Lung (tissue), 12 donors: ENCODE measurements around the gene CDK7. TPM values are rescaled to one million over a fixed set of nuclear protein-coding genes. Genes with fewer than 3 reads are reported as not detected.

ENCODE experiments used
- ATAC-seq: fragments of 200-7000 bp; cut with Tn5 transposase; one replicate; pipeline ENCODE4 v1.9.1; 2020; ENCODE audit warnings: moderate number of reproducible peaks; ENCODE audit not compliant: insufficient read depth, low FRiP score
- DNase-seq, 3 donors: peaks; one replicate each; pipeline ENCODE4 v3.0.0-alpha.2; 2013 to 2017
- H3K27ac ChIP-seq, 2 donors: one replicate each; pipeline ENCODE4 v1.5.1; 2013; ENCODE audit warnings: mild to moderate bottlenecking in 2 of 2, moderate library complexity in 2 of 2, control low read depth in 1 of 2, inconsistent platforms in 1 of 2, low read depth in 1 of 2, low read length in 1 of 2
- H3K27me3 ChIP-seq, 3 donors: one replicate each; pipeline ENCODE4 v1.5.1; 2013; ENCODE audit warnings: low read length in 2 of 3; ENCODE audit not compliant: control insufficient read depth in 3 of 3, insufficient read depth in 3 of 3
- H3K36me3 ChIP-seq, 4 donors: one replicate each; pipeline ENCODE4 v1.5.1; 2013; ENCODE audit warnings: low read length in 4 of 4, mild to moderate bottlenecking in 1 of 4, moderate library complexity in 1 of 4; ENCODE audit not compliant: control insufficient read depth in 4 of 4, insufficient read depth in 4 of 4
- H3K4me1 ChIP-seq, 5 donors: one replicate each; pipeline ENCODE4 v1.5.1; 2013; ENCODE audit warnings: low read length in 5 of 5, mild to moderate bottlenecking in 2 of 5, moderate library complexity in 1 of 5; ENCODE audit not compliant: control insufficient read depth in 5 of 5, insufficient read depth in 5 of 5
- H3K4me3 ChIP-seq: one replicate; pipeline ENCODE4 v1.5.1; 2013; ENCODE audit warnings: mild to moderate bottlenecking, control low read depth, moderate library complexity
- H3K9ac ChIP-seq, 2 donors: one replicate each; pipeline ENCODE4 v1.5.1; 2013; ENCODE audit warnings: low read length in 2 of 2, control low read depth in 1 of 2; ENCODE audit not compliant: insufficient read depth in 1 of 2
- H3K9me3 ChIP-seq, 4 donors: one replicate each; pipeline ENCODE4 v1.5.1; 2013; ENCODE audit warnings: low read length in 3 of 4, mild to moderate bottlenecking in 1 of 4, moderate library complexity in 1 of 4; ENCODE audit not compliant: control insufficient read depth in 4 of 4, insufficient read depth in 3 of 4
- CTCF ChIP-seq: IDR thresholded peaks from 2 replicates; pipeline ENCODE4 v1.5.1; 2012; ENCODE audit warnings: mild to moderate bottlenecking; ENCODE audit errors: control extremely low read depth, extremely low read depth
- WGBS, 2 donors: extraction: QIAGEN DNeasy Blood & Tissue Kit; methylation state at CpG; one replicate each; pipeline ENCODE4 v1.1.7; 2013; 5-methylcytosine and 5-hydroxymethylcytosine counted together
- polyA plus RNA-seq, 2 donors: library from polyadenylated mRNA; stranded (reverse); fragments of 200-250 nt; gene quantifications; one replicate each; pipeline ENCODE4 v1.2.1, GENCODE V29; 2013
- total RNA-seq, 2 donors: library from RNA; depleted of rRNA in 1 of 2; stranded (reverse); fragments of >200 nt in 1 of 2; gene quantifications; one replicate each; pipeline ENCODE4 v1.2.1, GENCODE V29; 2014 to 2021
- donor health status: control.
- donor health status: control.
- donor health status: Bipolar disorder and iron deficiency.
- donor health status: healthy.
- donor health status: DM: yes; HTN: yes; CAD: no.

The CDK7 gene
- total and polyA plus RNA-seq, 4 donors: 21.9 to 53.2 (median 30.0) TPM

- Histone ChIP-seq H3K27ac (no peak overlapping the region), H3K4me1 (no peaks in the 10 kb centered on the region), H3K36me3 (peaks cover 3 to 8% (median 4%) of the 10 kb centered on the region in 4 donors), H3K27me3 (no peaks in the 10 kb centered on the region), H3K9ac (no peak overlapping the region), H3K9me3 (no peaks in the 10 kb centered on the region), H3K4me3 (no peak overlapping the region)
- ATAC-seq (no peak), DNase-seq (no peak)
- WGBS, 2 donors: 94 to 100% methylated on average over 1 of the region's 1 CpG
- no peak for TF ChIP-seq CTCF
Measured at GRCh38 chr5:69288688-69289087, 54.0 kb downstream of the CDK7 start.

GRCh38 chr5:69292306-69292705 lies 57.6 kb downstream of the CDK7 start:
- ATAC-seq: no peak
- H3K36me3 ChIP-seq: peaks cover 0 to 8% (median 0%) of the 10 kb centered on the region in 4 donors
- TF ChIP-seq CTCF: no peak
- H3K27ac ChIP-seq: no peak overlapping the region
- no peak overlapping the region for H3K9ac ChIP-seq
- 76 to 91% methylated on average over 2 of the region's 2 CpGs for WGBS, 2 donors
- H3K27me3 ChIP-seq: no peaks in the 10 kb centered on the region
- H3K9me3 ChIP-seq: no peaks in the 10 kb centered on the region
- no peak for DNase-seq
- H3K4me1 ChIP-seq: no peaks in the 10 kb centered on the region
- no peak overlapping the region for H3K4me3 ChIP-seq

GRCh38 chr5:69293882-69294281 lies 59.2 kb downstream of the CDK7 start:
- H3K9me3 ChIP-seq: no peaks in the 10 kb centered on the region
- H3K4me3 ChIP-seq: no peak overlapping the region
- 50 to 100% methylated on average over 1 of the region's 1 CpG for WGBS, 2 donors
- no peaks in the 10 kb centered on the region for H3K27me3 ChIP-seq
- no peak overlapping the region for H3K27ac ChIP-seq
- peak in 1 of 3 donors; percentile 20 for DNase-seq
- H3K4me1 ChIP-seq: no peaks in the 10 kb centered on the region
- no peak for ATAC-seq
- TF ChIP-seq CTCF: no peak
- H3K9ac ChIP-seq: no peak overlapping the region
- peaks cover 0 to 8% (median 0%) of the 10 kb centered on the region in 4 donors for H3K36me3 ChIP-seq

GRCh38 chr5:69295088-69295754 lies 60.5 kb downstream of the CDK7 start:
- Histone ChIP-seq H3K27ac (no peak overlapping the region), H3K4me3 (no peak overlapping the region), H3K36me3 (peaks cover 0 to 11% (median 0%) of the 10 kb centered on the region in 4 donors), H3K4me1 (peaks cover 0 to 5% (median 0%) of the 10 kb centered on the region in 5 donors), H3K27me3 (no peaks in the 10 kb centered on the region), H3K9me3 (no peaks in the 10 kb centered on the region), H3K9ac (no peak overlapping the region)
- no peak for DNase-seq
- no peak for ATAC-seq
- WGBS, 2 donors: 70% methylated on average over 10 of the region's 10 CpGs
- TF ChIP-seq CTCF: no peak
